Measurements from ENCODE around the gene SLC25A18.

- TF ChIP-seq CTCF (IDR thresholded peaks at IDR 0.05) = no peak
- TF ChIP-seq ZFX (IDR thresholded peaks at IDR 0.05; ENCODE audit: borderline replicate concordance) = no peak
Measured at GRCh38 chr22:17601031-17601430, 37.7 kb downstream of the SLC25A18 start.
